ENCODE results near the gene RPS21. TPM values are rescaled to one million over a fixed set of nuclear protein-coding genes. Genes with fewer than 3 reads are reported as not detected.

RPS21 gene
- total RNA-seq, 1 experiment from 2014 or later: 1,761 TPM

DNA sequence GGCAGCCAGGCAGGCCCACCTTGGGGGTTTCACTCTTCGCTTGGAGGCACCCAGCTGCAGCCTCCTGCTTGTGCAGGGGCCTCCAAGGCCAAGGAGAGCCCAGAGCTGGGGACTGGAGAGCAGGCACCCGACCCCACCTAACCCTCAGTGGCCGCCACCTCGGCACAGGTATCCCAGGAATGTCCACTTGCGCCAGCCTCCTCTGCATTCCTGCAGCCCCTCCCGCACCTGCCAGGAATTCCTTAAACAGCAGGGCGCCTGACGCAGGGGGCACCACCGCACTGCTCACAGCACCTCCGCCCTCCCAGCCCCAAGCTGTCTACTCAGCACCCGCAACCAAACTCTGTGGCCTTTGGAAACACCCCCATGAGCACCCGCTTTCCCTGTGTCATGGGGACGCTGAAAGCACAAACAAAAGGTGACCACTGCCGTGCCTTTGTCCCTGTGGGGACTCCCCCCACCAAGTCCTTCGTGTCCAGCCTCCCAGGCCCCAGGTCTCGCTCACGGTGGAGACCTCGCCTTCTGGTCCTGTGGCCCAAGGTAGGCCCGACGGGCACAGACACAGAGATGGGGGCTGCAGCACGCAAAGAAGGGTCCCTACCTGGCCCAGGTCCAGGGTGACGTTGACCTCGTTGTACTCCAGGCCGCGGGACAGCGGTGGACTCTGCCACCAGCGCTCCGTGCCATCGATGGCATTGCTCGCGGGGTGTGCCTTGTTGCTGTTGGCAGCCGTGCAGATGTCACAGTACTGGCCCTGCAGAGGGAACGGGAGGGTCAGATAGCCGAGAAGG, 24.9 kb upstream of the RPS21 start:
- peak overlapping the region; percentile 88 for H3K27ac ChIP-seq (ENCODE audit: low read length)
- no peaks in the 10 kb centered on the region for H3K27me3 ChIP-seq (ENCODE audit: control insufficient read depth, insufficient read depth, low read length)
- TSS peak; percentile 22 for BruUV-seq (replicated peaks)
- TF ChIP-seq SIN3A (IDR thresholded peaks at IDR 0.05; ENCODE audit: borderline replicate concordance, insufficient read depth, low read depth, low read length): 0 out of 2 replicates have a peak, but pooled peaks have one; percentile 74
- peak; percentile 17; the same call in 1 of the 2 replicates for TF ChIP-seq POLR2AphosphoS5 (IDR thresholded peaks at IDR 0.05; ENCODE audit: low read depth, low read length)
- TF ChIP-seq, protein P1, sequence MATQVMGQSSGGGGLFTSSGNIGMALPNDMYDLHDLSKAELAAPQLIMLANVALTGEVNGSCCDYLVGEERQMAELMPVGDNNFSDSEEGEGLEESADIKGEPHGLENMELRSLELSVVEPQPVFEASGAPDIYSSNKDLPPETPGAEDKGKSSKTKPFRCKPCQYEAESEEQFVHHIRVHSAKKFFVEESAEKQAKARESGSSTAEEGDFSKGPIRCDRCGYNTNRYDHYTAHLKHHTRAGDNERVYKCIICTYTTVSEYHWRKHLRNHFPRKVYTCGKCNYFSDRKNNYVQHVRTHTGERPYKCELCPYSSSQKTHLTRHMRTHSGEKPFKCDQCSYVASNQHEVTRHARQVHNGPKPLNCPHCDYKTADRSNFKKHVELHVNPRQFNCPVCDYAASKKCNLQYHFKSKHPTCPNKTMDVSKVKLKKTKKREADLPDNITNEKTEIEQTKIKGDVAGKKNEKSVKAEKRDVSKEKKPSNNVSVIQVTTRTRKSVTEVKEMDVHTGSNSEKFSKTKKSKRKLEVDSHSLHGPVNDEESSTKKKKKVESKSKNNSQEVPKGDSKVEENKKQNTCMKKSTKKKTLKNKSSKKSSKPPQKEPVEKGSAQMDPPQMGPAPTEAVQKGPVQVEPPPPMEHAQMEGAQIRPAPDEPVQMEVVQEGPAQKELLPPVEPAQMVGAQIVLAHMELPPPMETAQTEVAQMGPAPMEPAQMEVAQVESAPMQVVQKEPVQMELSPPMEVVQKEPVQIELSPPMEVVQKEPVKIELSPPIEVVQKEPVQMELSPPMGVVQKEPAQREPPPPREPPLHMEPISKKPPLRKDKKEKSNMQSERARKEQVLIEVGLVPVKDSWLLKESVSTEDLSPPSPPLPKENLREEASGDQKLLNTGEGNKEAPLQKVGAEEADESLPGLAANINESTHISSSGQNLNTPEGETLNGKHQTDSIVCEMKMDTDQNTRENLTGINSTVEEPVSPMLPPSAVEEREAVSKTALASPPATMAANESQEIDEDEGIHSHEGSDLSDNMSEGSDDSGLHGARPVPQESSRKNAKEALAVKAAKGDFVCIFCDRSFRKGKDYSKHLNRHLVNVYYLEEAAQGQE (IDR thresholded peaks at IDR 0.05; ENCODE audit: insufficient read depth in 1 of 2, low read depth in 2 of 2, low read length in 1 of 2): no peak
- TF ChIP-seq, protein P2, sequence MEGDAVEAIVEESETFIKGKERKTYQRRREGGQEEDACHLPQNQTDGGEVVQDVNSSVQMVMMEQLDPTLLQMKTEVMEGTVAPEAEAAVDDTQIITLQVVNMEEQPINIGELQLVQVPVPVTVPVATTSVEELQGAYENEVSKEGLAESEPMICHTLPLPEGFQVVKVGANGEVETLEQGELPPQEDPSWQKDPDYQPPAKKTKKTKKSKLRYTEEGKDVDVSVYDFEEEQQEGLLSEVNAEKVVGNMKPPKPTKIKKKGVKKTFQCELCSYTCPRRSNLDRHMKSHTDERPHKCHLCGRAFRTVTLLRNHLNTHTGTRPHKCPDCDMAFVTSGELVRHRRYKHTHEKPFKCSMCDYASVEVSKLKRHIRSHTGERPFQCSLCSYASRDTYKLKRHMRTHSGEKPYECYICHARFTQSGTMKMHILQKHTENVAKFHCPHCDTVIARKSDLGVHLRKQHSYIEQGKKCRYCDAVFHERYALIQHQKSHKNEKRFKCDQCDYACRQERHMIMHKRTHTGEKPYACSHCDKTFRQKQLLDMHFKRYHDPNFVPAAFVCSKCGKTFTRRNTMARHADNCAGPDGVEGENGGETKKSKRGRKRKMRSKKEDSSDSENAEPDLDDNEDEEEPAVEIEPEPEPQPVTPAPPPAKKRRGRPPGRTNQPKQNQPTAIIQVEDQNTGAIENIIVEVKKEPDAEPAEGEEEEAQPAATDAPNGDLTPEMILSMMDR (IDR thresholded peaks at IDR 0.05): no peak
- peak; percentile 44; the same call in 1 of the 2 replicates for TF ChIP-seq TCF7L2 (IDR thresholded peaks at IDR 0.05; ENCODE audit: low read depth, low read length)
- POLR2A ChIA-PET: interaction anchor here (0.6 kb wide), 1 partner anchor 9 kb away, joined by 3 read pairs; no protein-coding TSS in a partner anchor
- H3K36me3 ChIP-seq (ENCODE audit: control insufficient read depth, insufficient read depth, low read length): no peaks in the 10 kb centered on the region; the same call in 1 of the 2 replicates
- no peak for DNase-seq (ENCODE audit: low read depth, low spot score)
- peak overlapping the region in 1 of 2 experiments; percentile 23; a peak in 1 of 4 replicates for H3K4me3 ChIP-seq (ENCODE audit: low read depth in 2 of 2, low read length in 2 of 2)
- peak; percentile 13 for ATAC-seq
- in situ Hi-C loops (cut with HindIII; ENCODE audit: low pct_unique_long_range_greater_than_20kb, low sequenced_read_pairs): no loop called here
- intact Hi-C loops (cut with micrococcal nuclease; ENCODE audit: unreplicated experiment): no loop called here
- CTCF ChIA-PET: no interaction called here
- peaks cover 75% of the 10 kb centered on the region for H3K4me1 ChIP-seq (ENCODE audit: control insufficient read depth, insufficient read depth, low read length)
- no peaks in the 10 kb centered on the region for H3K9me3 ChIP-seq (ENCODE audit: control insufficient read depth, insufficient read depth, low read depth, low read length)

DNA sequence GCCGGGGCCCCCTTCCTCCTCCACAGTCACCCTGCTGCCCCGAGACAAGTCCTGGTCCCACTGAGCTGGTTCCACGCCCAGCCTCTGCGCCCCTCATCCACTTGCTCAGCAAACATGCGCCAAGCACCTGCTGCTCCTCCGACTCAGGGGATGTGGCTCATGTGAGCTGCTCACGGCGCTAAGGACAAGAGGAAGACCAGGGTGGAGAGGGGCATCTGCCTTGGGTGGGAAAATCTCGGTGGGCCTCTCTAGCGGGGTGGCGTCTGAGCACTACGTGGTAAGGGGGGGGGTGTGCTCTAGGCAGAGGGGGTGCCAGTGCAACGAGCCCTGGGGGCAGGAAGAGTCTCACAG, 24.3 kb upstream of the RPS21 start:
- peak overlapping the region; percentile 89 to 96; a peak in 2 of 4 replicates for H3K4me3 ChIP-seq (ENCODE audit: low read depth in 2 of 2, low read length in 2 of 2)
- peak overlapping the region; percentile 88 for H3K27ac ChIP-seq (ENCODE audit: low read length)
- POLR2A ChIA-PET: interaction anchor here (0.6 kb wide), 1 partner anchor 10 kb away, joined by 3 read pairs; no protein-coding TSS in a partner anchor
- H3K9me3 ChIP-seq (ENCODE audit: control insufficient read depth, insufficient read depth, low read depth, low read length): no peaks in the 10 kb centered on the region
- peaks cover 70% of the 10 kb centered on the region for H3K4me1 ChIP-seq (ENCODE audit: control insufficient read depth, insufficient read depth, low read length)
- no TSS peak for BruUV-seq (replicated peaks)
- H3K36me3 ChIP-seq (ENCODE audit: control insufficient read depth, insufficient read depth, low read length): no peaks in the 10 kb centered on the region; the same call in 1 of the 2 replicates
- intact Hi-C loops (cut with micrococcal nuclease; ENCODE audit: unreplicated experiment): no loop called here
- ATAC-seq (no peak), DNase-seq (ENCODE audit: low read depth, low spot score) (no peak)
- CTCF ChIA-PET: no interaction called here
- in situ Hi-C loops (cut with HindIII; ENCODE audit: low pct_unique_long_range_greater_than_20kb, low sequenced_read_pairs): no loop called here
- TF ChIP-seq, protein P2 (IDR thresholded peaks at IDR 0.05): no peak
- TF ChIP-seq POLR2AphosphoS5 (IDR thresholded peaks at IDR 0.05; ENCODE audit: low read depth, low read length): no peak
- no peak for TF ChIP-seq SIN3A (IDR thresholded peaks at IDR 0.05; ENCODE audit: borderline replicate concordance, insufficient read depth, low read depth, low read length)
- TF ChIP-seq, protein P1 (IDR thresholded peaks at IDR 0.05; ENCODE audit: insufficient read depth in 1 of 2, low read depth in 2 of 2, low read length in 1 of 2): no peak
- no peak for TF ChIP-seq TCF7L2 (IDR thresholded peaks at IDR 0.05; ENCODE audit: low read depth, low read length)
- H3K27me3 ChIP-seq (ENCODE audit: control insufficient read depth, insufficient read depth, low read length): no peaks in the 10 kb centered on the region
